ENCODE results near the gene PHLDA1.
"Not testable (repeated sequence)": the region's sequence is repeated elsewhere in the genome, so short reads cannot be mapped to it uniquely, and the experiment has no call there.

PHLDA1 gene

DNA sequence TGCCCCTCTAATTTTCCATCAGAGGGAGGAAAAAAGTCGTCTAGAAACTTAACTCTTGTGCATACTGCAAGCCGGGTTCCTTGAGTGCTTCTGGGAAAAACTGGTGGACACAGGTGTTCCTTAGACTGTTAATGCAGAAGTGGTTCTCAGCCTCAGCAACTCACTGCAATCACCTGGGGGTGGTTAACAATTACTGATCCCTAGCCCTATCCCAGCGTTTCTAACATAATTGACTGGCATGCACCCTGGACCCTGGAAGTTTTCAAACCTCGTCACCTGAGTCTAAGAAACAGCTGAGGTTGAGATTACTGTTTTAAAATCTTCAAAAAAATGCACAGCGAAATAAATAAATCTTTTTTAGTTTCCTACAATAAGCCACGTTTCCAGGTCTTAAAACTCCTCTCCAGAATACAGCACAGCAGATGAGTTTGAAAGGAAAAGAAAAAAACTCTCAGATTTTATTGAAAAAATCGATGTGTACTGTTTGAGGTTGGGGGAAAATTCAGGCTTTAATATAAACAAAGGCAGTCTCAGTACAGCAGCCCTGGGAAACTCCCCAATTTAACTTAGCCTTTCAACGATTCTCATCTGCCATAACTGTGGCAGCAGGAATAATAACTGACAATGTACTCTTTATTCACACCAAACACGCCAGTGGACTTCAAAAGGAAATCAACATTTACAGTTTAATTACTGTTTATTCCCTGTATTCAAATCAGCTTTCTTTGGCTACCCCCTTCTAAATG is 45.4 kb downstream of the PHLDA1 start:
- DNase-seq (ENCODE audit: low read depth in 2 of 2), result no peak

GRCh38 chr12:75985566-75985965 is 46.0 kb downstream of the PHLDA1 start:
- DNase-seq (ENCODE audit: low read depth in 2 of 2), result no peak

GRCh38 chr12:75984577-75985182 is 46.9 kb downstream of the PHLDA1 start:
- no peak for DNase-seq (ENCODE audit: low read depth in 2 of 2)

DNA sequence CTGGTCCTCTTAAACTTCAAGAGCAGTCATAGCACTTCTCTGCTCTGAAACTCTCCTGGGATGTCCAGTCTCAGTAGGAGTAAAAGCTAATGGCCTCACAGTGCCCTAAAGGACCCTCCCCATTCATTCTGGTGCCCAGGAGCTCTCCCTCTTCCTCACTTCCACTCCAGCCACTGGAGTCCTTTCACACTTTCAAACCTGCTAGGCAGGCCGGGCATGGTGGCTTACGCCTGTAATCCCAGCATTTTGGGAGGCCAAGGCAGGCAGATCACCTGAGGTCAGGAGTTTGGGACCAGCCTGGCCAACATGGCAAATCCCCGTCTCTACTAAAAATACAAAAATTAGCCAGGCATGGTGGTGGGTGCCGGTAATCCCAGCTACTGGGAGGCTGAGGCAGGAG is 47.7 kb downstream of the PHLDA1 start:
- DNase-seq (ENCODE audit: low read depth in 2 of 2), result not testable (repeated sequence)

DNA sequence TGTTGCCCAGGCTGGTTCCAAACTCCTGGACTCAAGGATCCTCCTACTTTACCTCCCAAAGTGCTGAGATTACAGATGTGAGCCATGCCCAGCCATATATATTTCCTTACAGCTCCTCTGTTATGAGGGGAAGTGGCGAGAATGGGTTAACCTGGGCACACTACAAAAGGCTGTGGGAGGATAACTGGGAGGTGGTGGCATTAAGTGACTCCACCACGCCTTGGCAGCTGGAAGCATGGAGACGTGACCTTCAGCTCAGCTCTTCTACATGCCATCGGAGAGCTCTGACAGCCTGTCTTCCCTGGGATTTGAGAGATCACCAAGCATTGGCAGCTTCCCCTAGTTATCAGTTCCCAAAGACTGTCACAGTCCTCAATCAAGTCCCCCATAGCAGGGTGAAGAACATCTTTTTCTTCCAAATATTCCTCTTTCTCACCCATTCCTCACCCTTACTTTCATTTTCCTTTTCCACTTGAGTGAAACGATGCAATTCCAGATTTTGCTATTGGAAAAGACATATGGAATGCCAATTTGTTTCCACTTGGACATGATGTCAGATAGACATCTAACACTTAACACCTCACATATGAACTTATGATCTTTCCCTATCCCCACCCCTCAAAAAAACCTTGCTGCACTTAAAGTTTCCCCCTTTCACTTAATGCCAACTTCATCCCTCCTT is 48.5 kb downstream of the PHLDA1 start:
- no peak for DNase-seq (ENCODE audit: low read depth in 2 of 2)

GRCh38 chr12:75982169-75982564 is 49.4 kb downstream of the PHLDA1 start:
- no peak for DNase-seq (ENCODE audit: low read depth in 2 of 2)

GRCh38 chr12:75981247-75982168 is 50.1 kb downstream of the PHLDA1 start:
- DNase-seq (ENCODE audit: low read depth in 2 of 2), result no peak

- DNase-seq (ENCODE audit: low read depth in 2 of 2), result no peak
Measured at GRCh38 chr12:75979181-75979580, 52.4 kb downstream of the PHLDA1 start.

DNA sequence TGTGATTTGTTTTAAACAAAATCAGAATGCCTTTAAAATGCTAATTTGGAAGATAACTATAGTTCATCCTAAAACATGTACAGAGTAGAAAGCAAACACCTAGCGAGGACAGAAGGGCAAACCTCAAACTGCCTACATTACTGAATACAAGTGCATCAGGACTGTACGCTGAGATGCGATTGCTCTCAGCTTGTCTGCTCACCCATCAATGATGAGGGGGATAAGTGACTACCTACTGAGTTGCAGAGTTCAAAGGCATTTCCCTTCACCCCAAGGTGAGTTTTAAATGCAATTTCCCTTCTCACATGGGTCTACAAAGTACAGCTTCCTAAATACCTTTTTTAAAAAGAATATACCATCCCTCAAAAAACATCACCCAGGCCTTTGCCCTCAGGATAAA is 52.9 kb downstream of the PHLDA1 start:
- DNase-seq (ENCODE audit: low read depth in 2 of 2), result no peak

DNA sequence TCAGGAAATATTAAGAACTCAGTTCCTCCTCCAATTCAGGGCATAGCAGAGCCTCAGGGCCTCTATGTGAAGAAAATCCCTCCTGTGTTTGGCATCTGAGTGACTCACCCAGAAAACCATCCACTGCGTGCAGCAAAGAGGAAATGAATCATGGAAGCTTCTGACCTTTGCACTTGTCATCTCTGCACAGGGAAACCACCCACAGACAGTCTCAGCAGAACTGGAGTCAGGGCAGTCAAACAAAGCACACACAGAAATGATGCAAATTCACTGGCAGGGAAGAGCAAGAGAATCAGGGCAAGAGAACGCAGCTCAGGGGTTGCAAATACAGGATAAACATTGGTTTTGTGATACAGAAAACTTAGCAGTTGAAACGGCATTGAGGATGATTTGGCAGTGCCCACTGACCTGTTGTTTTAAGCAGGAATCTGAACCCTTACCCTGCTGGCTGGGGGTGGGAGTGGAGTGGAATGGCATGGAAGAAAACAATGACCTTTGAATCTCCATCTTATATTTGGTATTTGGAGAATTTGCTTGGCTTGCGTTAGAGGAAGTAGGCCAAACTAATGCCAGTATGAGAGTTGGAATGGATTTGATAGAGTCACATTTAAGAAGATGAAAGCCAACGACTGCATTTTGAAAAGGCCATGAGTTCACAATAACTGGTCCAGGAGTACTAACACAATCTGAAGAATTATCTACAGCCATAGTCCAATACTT is 53.5 kb downstream of the PHLDA1 start:
- DNase-seq (ENCODE audit: low read depth in 2 of 2), result peak; percentile 34 to 74

DNA sequence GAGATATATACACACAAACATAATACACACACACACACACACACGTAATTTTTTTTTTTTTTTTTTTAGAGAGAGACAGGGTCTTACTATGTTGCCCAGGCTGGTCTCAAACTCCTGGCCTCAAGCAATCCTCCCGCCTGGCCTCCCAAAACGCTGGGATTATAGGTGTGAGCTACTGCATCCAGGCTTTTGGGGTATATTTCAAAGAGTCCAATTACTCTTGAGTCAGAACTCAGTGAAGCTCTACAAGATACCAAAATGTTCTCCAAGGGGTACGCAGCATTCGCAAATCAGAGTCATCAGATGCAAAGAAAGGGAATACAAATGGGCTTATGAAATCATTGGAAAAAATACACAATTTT is 54.0 kb downstream of the PHLDA1 start:
- no peak for DNase-seq (ENCODE audit: low read depth in 2 of 2)

DNA sequence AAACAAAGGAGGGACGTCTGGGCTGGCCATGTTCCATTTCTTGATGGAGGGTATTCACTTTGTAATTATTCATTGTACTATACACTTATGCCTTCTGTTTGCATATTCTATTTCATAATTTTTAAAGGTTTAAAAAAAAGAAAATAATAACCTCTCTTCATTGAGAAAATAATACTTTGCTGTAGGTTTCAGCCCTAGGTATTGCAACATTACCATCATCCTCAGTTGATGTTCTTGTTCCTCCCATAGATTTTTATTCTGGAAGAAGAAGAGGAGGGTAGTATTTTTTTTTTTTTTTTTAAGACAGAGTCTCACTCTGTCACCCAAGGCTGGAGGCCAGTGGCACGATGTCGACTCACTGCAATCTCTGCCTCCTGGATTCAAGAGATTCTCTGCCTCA is 54.7 kb downstream of the PHLDA1 start:
- no peak for DNase-seq (ENCODE audit: low read depth in 2 of 2)

GRCh38 chr12:75976113-75976512 is 55.5 kb downstream of the PHLDA1 start:
- no peak for DNase-seq (ENCODE audit: low read depth in 2 of 2)

- no peak for DNase-seq (ENCODE audit: low read depth in 2 of 2)
Measured at GRCh38 chr12:75975702-75976101, 55.9 kb downstream of the PHLDA1 start.

All from stimulated activated CD4-positive, alpha-beta T cell treated with anti-CD3 and anti-CD28 coated beads, Interleukin-4, amount 100 ng/mL, for 48 hours (primary cell).